KMS-11 (cell line): ENCODE results near the gene ZNF22.
"Not testable (repeated sequence)": the region's sequence is repeated elsewhere in the genome, so short reads cannot be mapped to it uniquely, and the experiment has no call there.

ENCODE experiments used
- H2AFZ ChIP-seq: fragments of 200-600 bp; sonication (generic); 2 replicates; pipeline ENCODE4 v1.6.1; 2016; ENCODE audit warnings: antibody characterized with exemption, mixed run types, low read depth
- H3K27ac ChIP-seq: fragments of 200-600 bp; sonication (generic); 2 replicates; pipeline ENCODE4 v1.6.1; 2016; ENCODE audit warnings: mild to moderate bottlenecking, mixed run types
- H3K27me3 ChIP-seq: fragments of 200-600 bp; sonication (generic); 2 replicates; pipeline ENCODE4 v1.6.1; 2017; ENCODE audit warnings: mild to moderate bottlenecking, low read depth, mixed run types, moderate library complexity; ENCODE audit not compliant: insufficient read depth
- H3K36me3 ChIP-seq: fragments of 200-600 bp; sonication (generic); 2 replicates; pipeline ENCODE4 v1.6.1; 2017; ENCODE audit warnings: mild to moderate bottlenecking, mixed run types; ENCODE audit not compliant: insufficient read depth
- H3K4me1 ChIP-seq: fragments of 200-600 bp; sonication (generic); 2 replicates; pipeline ENCODE4 v1.6.1; 2016; ENCODE audit warnings: mild to moderate bottlenecking, low read depth, mixed run types; ENCODE audit not compliant: poor library complexity, severe bottlenecking
- H3K4me2 ChIP-seq: fragments of 200-600 bp; sonication (generic); 2 replicates; pipeline ENCODE4 v1.7.0; 2016; ENCODE audit warnings: mild to moderate bottlenecking, mixed run types
- H3K4me3 ChIP-seq: fragments of 200-600 bp; sonication (generic); IDR thresholded peaks from 2 replicates; pipeline ENCODE4 v1.6.1; 2017; ENCODE audit warnings: low read depth, low read length, mixed read lengths; ENCODE audit not compliant: insufficient read depth
- H3K79me2 ChIP-seq: fragments of 200-600 bp; sonication (generic); 2 replicates; pipeline ENCODE4 v1.6.1; 2016; ENCODE audit warnings: low read depth, mixed run types; ENCODE audit not compliant: insufficient read depth
- H3K9ac ChIP-seq: fragments of 200-600 bp; sonication (generic); 2 replicates; pipeline ENCODE4 v1.6.1; 2016; ENCODE audit warnings: mild to moderate bottlenecking, mixed run types
- H4K20me1 ChIP-seq: fragments of 200-600 bp; sonication (generic); 2 replicates; pipeline ENCODE4 v1.6.1; 2016; ENCODE audit warnings: mild to moderate bottlenecking, mixed run types; ENCODE audit not compliant: insufficient read depth
- CTCF ChIP-seq: fragments of 200-600 bp; sonication (generic); conservative IDR thresholded peaks from 2 replicates; pipeline ENCODE4 v1.6.1; 2017; ENCODE audit warnings: low read depth, mild to moderate bottlenecking, antibody characterized with exemption, low read length, moderate library complexity, mixed read lengths

ZNF22 gene

GRCh38 chr10:45006276-45007030, 5.7 kb downstream of the ZNF22 start:
- Histone ChIP-seq H3K27ac (no peak overlapping the region), H4K20me1 (no peaks in the 10 kb centered on the region), H3K4me3 (no peak overlapping the region), H3K79me2 (peaks cover 21% of the 10 kb centered on the region), H3K4me2 (no peak overlapping the region), H3K36me3 (no peaks in the 10 kb centered on the region), H3K9ac (no peak overlapping the region), H2AFZ (no peak overlapping the region), H3K27me3 (no peaks in the 10 kb centered on the region), H3K4me1 (peaks cover 12% of the 10 kb centered on the region)
- TF ChIP-seq CTCF: no peak

- Histone ChIP-seq H3K36me3 (no peaks in the 10 kb centered on the region), H3K9ac (no peak overlapping the region), H3K79me2 (no peaks in the 10 kb centered on the region), H2AFZ (no peak overlapping the region), H3K27me3 (no peaks in the 10 kb centered on the region), H3K4me2 (no peak overlapping the region), H4K20me1 (no peaks in the 10 kb centered on the region), H3K4me3 (no peak overlapping the region), H3K4me1 (no peaks in the 10 kb centered on the region), H3K27ac (no peak overlapping the region)
- peak; percentile 90 for TF ChIP-seq CTCF
Observed at GRCh38 chr10:45008524-45009161, 7.9 kb downstream of the ZNF22 start.

- not testable (repeated sequence) for H3K36me3 ChIP-seq, H3K79me2 ChIP-seq, H3K27ac ChIP-seq, H3K4me2 ChIP-seq, H3K9ac ChIP-seq, H3K4me3 ChIP-seq, H4K20me1 ChIP-seq, H2AFZ ChIP-seq, H3K27me3 ChIP-seq, H3K4me1 ChIP-seq
Observed at GRCh38 chr10:45014557-45014956, 13.8 kb downstream of the ZNF22 start.

- TF ChIP-seq CTCF: no peak
- no peak overlapping the region for H3K4me3 ChIP-seq
- H3K36me3 ChIP-seq: no peaks in the 10 kb centered on the region
Observed at GRCh38 chr10:45015590-45015989, 14.9 kb downstream of the ZNF22 start.

GRCh38 chr10:45023426-45023825, 22.7 kb downstream of the ZNF22 start:
- Histone ChIP-seq H3K4me3 (no peak overlapping the region), H2AFZ (no peak overlapping the region), H4K20me1 (no peaks in the 10 kb centered on the region), H3K9ac (no peak overlapping the region), H3K4me2 (no peak overlapping the region), H3K79me2 (no peaks in the 10 kb centered on the region), H3K27me3 (no peaks in the 10 kb centered on the region), H3K27ac (no peak overlapping the region), H3K36me3 (no peaks in the 10 kb centered on the region), H3K4me1 (no peaks in the 10 kb centered on the region)
- TF ChIP-seq CTCF: no peak

More at GRCh38 chr10:45015590-45015989, 14.9 kb downstream of the ZNF22 start:
- Histone ChIP-seq H4K20me1 (no peaks in the 10 kb centered on the region), H3K4me2 (no peak overlapping the region), H3K79me2 (no peaks in the 10 kb centered on the region), H3K27ac (no peak overlapping the region), H3K9ac (no peak overlapping the region), H3K4me1 (no peaks in the 10 kb centered on the region), H3K27me3 (no peaks in the 10 kb centered on the region), H2AFZ (no peak overlapping the region)
